Type B pancreatic cell (in vitro differentiated cells): ENCODE measurements around the gene ERICH2. TPM values are rescaled to one million over a fixed set of nuclear protein-coding genes. Genes with fewer than 3 reads are reported as not detected.
"Not testable (repeated sequence)": the region's sequence is repeated elsewhere in the genome, so short reads cannot be mapped to it uniquely, and the experiment has no call there.

Experiments
- DNase-seq: peaks from one replicate; pipeline ENCODE4 v3.0.0; 2021; ENCODE audit warnings: mixed read lengths; ENCODE audit not compliant: unreplicated experiment; ENCODE audit errors: extremely low spot score
- H3K27ac Mint-ChIP-seq: 2 replicates; pipeline ENCODE4 v1.8.0; 2021; ENCODE audit warnings: mild to moderate bottlenecking, mixed read lengths
- H3K27me3 Mint-ChIP-seq: 2 replicates; pipeline ENCODE4 v1.8.0; 2021; ENCODE audit warnings: mixed read lengths
- H3K36me3 Mint-ChIP-seq: 2 replicates; pipeline ENCODE4 v1.8.0; 2021; ENCODE audit warnings: mixed read lengths
- H3K4me1 Mint-ChIP-seq: one replicate; pipeline ENCODE4 v1.8.0; 2021; ENCODE audit warnings: mixed read lengths; ENCODE audit not compliant: unreplicated experiment
- H3K4me3 Mint-ChIP-seq: 2 replicates; pipeline ENCODE4 v1.8.0; 2021; ENCODE audit warnings: mild to moderate bottlenecking, mixed read lengths
- H3K9me3 Mint-ChIP-seq: 2 replicates; pipeline ENCODE4 v1.8.0; 2021; ENCODE audit warnings: mixed read lengths
- long read RNA-seq: library from polyadenylated mRNA; unstranded; transcript quantifications from one replicate; pipeline ENCODE4 v2.0.0, GENCODE V29; 2020
- total RNA-seq: library from RNA; stranded (reverse); gene quantifications from 2 replicates; pipeline ENCODE4 v1.2.1, GENCODE V29; 2021; ENCODE audit warnings: low replicate concordance
- TF ChIP-seq, protein P1 (sequence below): fragments of 200-600 bp; sonication (generic); conservative IDR thresholded peaks from 2 replicates; pipeline ENCODE4 v1.5.0; 2021; ENCODE audit warnings: antibody characterized with exemption, mild to moderate bottlenecking

The ERICH2 gene, protein sequence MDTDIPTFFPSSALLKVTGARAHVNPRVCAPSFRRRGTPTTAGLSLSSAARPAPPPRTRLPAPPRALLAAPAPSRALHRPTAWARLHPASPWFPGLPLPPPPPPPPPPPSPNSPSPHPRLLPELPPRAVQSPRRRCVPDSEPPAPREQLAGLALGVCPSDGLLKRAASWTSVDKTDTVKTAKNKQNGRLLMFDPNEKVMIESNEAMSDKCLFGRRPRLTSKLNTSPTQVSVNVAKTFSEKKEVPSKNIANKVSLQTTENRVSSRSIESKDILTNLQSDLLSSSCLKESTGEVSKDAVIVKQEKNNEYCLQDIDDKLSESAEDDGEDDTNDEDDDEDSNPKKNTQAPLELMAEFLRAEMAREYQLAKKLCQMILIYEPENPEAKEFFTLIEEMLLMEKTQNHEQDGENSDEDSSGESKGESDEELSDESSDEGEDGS
- not detected in 2 replicates for total RNA-seq
- long read RNA-seq, partial matches to known transcripts = 1 of 2 reads
- long read RNA-seq, other reads (novel, unspliced or antisense) = 1 of 2 reads

DNA sequence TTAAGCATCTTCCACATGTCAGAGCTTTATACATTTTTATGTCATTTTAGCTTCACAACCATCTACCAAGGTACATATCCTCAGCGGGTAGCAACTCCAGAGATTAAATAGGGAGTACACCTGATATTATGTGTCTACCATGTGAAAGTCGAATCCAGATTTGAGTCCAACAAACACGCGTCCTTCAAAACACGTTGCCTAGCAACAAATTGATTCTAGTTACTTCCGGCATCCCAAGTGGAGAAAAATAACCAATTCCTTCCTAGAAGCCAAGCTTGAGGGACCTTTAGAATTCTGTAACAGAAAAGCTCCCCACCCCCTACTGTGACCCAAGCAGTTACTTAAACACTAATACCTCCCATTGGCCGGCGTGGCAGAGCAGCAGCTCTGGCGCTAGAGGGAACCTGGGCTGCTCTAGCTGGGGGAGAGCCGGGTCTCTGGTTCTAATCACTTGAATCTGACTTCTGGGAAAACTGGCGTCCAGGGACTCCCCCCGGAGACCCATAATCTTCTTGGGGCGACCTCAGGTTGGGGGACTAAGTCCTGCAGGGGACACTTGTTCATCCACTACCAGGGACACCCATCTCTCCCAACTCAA is at the start of gene ERICH2:
ERICH2 (plus strand) TSS at position 371 of the 598 bp plus-strand sequence. CDS start 304 bp downstream, outside the sequence.
- Mint-ChIP-seq H3K27me3 (peaks cover 31% of the 10 kb centered on the region), H3K36me3 (no peaks in the 10 kb centered on the region), H3K4me1 (peaks cover under 1% of the 10 kb centered on the region), H3K9me3 (no peaks in the 10 kb centered on the region), H3K4me3 (peak within 1 kb of the TSS; percentile 91), H3K27ac (peak within 1 kb of the TSS; percentile 83)
- DNase-seq = no peak
- TF ChIP-seq, protein P1, sequence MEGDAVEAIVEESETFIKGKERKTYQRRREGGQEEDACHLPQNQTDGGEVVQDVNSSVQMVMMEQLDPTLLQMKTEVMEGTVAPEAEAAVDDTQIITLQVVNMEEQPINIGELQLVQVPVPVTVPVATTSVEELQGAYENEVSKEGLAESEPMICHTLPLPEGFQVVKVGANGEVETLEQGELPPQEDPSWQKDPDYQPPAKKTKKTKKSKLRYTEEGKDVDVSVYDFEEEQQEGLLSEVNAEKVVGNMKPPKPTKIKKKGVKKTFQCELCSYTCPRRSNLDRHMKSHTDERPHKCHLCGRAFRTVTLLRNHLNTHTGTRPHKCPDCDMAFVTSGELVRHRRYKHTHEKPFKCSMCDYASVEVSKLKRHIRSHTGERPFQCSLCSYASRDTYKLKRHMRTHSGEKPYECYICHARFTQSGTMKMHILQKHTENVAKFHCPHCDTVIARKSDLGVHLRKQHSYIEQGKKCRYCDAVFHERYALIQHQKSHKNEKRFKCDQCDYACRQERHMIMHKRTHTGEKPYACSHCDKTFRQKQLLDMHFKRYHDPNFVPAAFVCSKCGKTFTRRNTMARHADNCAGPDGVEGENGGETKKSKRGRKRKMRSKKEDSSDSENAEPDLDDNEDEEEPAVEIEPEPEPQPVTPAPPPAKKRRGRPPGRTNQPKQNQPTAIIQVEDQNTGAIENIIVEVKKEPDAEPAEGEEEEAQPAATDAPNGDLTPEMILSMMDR = peak; percentile 29

GRCh38 chr2:170721678-170722077 is 48.5 kb upstream of the ERICH2 start:
- Mint-ChIP-seq H3K27me3 (peaks cover 71% of the 10 kb centered on the region), H3K36me3 (no peaks in the 10 kb centered on the region), H3K4me1 (no peaks in the 10 kb centered on the region), H3K4me3 (no peak overlapping the region), H3K9me3 (no peaks in the 10 kb centered on the region), H3K27ac (no peak overlapping the region)
- DNase-seq = no peak
- TF ChIP-seq, protein P1 = no peak

GRCh38 chr2:170722301-170722700 is 47.9 kb upstream of the ERICH2 start:
- H3K4me1 Mint-ChIP-seq = no peaks in the 10 kb centered on the region
- DNase-seq = no peak
- TF ChIP-seq, protein P1 = no peak
- H3K27ac Mint-ChIP-seq = no peak overlapping the region
- H3K36me3 Mint-ChIP-seq = no peaks in the 10 kb centered on the region
- no peaks in the 10 kb centered on the region for H3K9me3 Mint-ChIP-seq
- H3K4me3 Mint-ChIP-seq = no peak overlapping the region
- peaks cover 71% of the 10 kb centered on the region for H3K27me3 Mint-ChIP-seq

- no peak for DNase-seq
- no peak overlapping the region for H3K4me3 Mint-ChIP-seq
- TF ChIP-seq, protein P1 = no peak
- H3K27me3 Mint-ChIP-seq = peaks cover 70% of the 10 kb centered on the region
- no peaks in the 10 kb centered on the region for H3K9me3 Mint-ChIP-seq
- no peak overlapping the region for H3K27ac Mint-ChIP-seq
- H3K4me1 Mint-ChIP-seq = no peaks in the 10 kb centered on the region
- no peaks in the 10 kb centered on the region for H3K36me3 Mint-ChIP-seq
Observed at GRCh38 chr2:170723446-170723958, 46.7 kb upstream of the ERICH2 start.

GRCh38 chr2:170733798-170734600 is 36.2 kb upstream of the ERICH2 start:
- Mint-ChIP-seq H3K9me3 (no peaks in the 10 kb centered on the region), H3K4me1 (no peaks in the 10 kb centered on the region), H3K27me3 (peaks cover 14% of the 10 kb centered on the region), H3K36me3 (no peaks in the 10 kb centered on the region), H3K27ac (no peak overlapping the region), H3K4me3 (no peak overlapping the region)
- TF ChIP-seq, protein P1 = no peak
- DNase-seq = no peak

- not testable (repeated sequence) for DNase-seq, H3K4me1 Mint-ChIP-seq, H3K36me3 Mint-ChIP-seq, H3K4me3 Mint-ChIP-seq, H3K9me3 Mint-ChIP-seq, H3K27me3 Mint-ChIP-seq, H3K27ac Mint-ChIP-seq
Observed at GRCh38 chr2:170734601-170735000, 35.6 kb upstream of the ERICH2 start.
